Hematopoietic multipotent progenitor cell treated with erythropoietin and hydrocortisone succinate and interleukin-3 and kit ligand, for 6 days (in vitro differentiated cells): Measurements from ENCODE around the gene DNAJC11.
A peak's percentile ranks its signal among the peaks of the same experiment; 100 is the strongest.
"Not testable (repeated sequence)": the region's sequence is repeated elsewhere in the genome, so short reads cannot be mapped to it uniquely, and the experiment has no call there.

Experiments used
- DNase-seq: peaks from one replicate; pipeline ENCODE4 v3.0.0-alpha.2; 2015

DNAJC11 gene

DNA sequence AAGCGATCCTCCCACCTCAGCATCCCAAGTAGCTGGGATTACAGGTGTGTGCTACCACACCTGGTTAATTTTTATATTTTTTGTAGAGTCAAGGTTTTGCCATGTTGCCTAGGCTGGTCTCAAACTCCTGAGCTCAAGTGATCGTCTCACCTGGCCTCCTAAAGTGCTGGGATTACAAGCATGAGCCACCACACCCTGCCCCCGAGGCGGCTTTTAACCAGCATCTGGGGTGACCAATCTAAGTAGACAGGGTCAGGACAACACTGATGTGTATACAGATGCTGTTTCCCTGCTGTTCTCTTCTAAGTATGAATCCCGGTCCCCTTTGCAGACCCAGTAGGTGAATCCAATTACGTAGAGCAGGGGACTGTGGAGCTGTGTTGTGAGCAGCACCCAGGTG lies 53.1 kb downstream of the DNAJC11 start:
- no peak for DNase-seq

DNA sequence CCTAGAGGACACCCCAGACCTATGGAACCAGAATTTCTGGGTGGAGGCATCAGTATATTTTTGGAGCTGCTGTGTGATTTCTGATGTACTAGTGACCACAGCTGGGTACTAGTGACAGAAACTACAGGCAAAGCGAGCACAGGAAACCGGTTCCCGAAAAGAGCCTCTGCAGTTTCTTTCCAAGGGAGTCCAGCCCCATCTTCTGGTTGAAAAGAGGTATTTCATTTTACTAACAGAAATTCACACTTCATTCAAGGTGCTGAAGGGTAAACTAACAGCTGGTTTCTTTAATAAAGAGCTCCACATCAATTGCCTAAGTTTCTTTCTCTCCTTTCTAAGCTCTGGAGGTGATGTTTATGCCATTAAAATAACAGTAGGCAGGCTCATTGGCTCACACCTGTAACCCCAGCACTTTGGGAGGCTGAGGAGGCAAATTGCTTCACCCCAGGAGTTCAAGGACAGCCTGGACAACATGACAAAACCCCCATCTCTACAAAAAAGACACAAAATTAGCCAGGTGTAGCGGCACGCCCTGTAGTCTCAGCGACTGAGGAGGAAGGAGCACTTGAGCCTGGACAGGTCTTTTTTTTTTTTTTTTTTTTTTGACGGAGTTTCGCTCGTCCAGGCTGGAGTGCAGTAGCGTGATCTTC lies 55.0 kb downstream of the DNAJC11 start:
- peak; percentile 81 for DNase-seq

DNA sequence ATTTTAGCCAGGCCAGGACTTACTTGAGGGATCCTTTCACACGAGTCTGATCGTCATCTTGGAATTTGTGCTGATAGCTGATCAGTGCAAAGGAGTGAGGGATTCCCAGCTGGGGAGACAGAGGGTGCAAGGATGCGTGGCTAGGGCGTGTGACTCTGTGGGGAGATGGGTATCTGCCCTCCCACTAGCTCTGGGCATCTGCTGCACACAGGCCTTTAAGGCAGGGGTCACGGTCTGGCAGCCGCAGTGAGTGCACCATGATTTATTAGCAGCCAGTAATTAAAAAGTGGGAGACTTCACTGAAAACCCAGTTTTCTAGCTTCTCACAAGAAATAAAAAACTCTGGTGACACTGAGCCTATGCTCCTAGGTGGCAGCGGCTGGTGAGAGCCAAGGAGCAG lies 56.6 kb downstream of the DNAJC11 start:
- DNase-seq, result no peak

DNA sequence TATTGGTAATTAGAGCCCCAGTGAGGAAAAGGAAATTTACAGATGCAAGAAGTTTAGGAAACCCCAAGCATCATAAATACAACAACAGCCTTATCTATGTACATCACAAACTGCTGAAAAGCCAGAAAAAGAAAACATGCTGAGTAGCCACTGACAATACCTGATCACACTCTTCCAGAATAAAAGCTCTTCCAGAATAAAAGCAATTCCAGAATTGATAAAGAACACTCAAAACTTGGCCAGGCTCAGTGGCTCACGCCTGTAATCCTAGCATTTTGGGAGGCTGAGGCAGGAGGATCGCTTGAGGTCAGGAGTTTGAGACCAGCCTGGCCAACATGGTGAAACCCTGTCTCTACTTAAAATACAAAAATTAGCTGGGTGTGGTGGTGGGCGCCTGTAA lies 60.7 kb downstream of the DNAJC11 start:
- DNase-seq, result not testable (repeated sequence)

DNA sequence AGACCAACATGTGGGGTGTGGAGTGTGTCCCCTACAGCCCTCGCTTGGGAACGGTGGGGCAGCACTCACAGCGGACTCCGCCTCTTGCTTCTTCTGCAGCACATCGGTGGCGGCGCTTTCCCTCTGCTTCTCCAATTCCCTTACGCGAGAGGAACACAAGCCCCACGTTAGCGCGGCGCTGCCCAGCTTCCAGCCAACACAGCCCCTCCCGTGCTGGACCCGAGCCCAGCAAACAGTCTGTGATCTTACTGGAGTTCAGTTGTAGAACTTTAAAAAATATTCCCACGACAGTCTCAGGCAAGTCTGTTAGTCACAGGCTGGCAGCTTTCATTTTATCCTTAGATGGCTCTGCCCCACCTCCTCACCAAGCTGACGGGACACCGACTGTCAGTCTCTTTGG lies 63.4 kb downstream of the DNAJC11 start:
- no peak for DNase-seq

DNA sequence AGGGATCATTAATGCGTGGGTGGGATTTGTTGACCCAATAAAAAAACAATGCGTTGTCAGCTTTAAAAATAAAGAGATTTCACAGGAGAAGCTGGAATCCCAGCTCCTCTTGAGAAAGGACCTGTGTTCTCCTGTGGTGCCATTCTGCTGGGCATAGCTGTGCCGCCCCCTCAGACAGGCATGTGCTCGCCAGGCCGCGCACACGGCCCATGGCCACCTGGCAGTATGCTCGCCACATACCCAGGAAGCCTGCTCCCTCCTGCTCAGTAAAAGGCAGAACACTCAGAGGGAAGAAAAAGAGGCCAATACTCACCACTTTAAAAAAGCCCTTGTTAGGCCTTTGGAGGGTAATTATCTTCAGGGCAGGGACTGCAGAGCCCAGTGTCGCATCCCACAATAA lies 63.8 kb downstream of the DNAJC11 start:
- no peak for DNase-seq

DNA sequence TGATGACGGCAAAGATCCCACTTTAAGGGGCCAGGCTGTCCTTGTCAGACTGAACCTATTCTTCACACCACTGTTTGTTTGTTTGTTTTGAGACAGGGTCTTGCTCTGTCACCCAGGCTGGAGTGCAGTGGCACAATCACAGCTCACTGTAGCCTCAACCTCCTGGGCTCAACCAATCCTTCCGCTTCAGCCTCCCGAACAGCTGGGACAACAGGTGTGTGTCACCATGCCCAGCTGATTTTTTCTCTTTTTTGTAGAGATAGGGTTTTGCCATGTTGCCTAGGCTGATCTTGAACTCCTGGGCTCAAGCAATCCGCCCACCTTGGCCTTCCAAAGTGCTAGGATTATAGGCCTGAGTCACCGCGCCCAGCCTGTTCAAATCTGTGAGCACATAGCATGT lies 64.8 kb downstream of the DNAJC11 start:
- DNase-seq, result not testable (repeated sequence)

DNA sequence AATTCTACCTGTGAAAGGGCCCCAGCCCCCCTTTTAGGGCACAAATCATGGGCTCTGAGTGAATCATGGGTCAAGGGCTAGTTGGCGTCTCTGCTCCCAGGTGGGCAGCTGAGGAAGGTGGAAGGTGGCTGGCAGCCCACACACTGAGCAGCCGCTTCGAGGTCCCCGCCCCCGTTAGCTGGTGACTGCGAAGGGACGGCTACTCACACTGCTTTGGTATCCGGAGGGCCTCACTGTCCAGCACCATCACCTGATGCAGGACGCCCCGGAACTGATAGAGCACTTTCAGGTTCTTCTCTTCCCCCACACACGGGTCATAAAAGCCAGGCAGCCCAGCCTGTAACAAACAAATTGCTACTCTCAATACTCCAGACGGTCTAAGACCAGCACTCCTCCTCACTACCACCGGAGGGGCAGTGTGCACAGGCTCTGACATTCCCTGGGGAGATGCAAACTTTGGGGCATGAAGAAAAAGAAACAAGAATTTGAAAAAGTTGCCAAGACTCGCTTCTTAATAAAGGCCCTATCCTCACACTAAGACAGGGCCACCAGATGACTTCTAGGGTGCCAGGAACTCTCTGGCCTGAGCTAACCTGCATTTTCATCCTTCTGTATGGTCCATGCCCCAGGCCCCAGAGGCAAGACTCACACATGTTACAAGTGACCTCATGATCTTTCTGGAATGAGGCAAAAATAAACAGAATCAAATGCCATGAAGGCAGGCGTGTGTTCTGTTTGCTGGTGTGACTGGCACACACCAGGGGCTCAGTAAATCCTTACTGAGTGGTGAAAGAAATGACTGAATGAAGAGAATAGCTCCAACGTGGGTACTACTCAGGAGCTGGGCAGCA lies 65.5 kb downstream of the DNAJC11 start:
- DNase-seq, result no peak

DNA sequence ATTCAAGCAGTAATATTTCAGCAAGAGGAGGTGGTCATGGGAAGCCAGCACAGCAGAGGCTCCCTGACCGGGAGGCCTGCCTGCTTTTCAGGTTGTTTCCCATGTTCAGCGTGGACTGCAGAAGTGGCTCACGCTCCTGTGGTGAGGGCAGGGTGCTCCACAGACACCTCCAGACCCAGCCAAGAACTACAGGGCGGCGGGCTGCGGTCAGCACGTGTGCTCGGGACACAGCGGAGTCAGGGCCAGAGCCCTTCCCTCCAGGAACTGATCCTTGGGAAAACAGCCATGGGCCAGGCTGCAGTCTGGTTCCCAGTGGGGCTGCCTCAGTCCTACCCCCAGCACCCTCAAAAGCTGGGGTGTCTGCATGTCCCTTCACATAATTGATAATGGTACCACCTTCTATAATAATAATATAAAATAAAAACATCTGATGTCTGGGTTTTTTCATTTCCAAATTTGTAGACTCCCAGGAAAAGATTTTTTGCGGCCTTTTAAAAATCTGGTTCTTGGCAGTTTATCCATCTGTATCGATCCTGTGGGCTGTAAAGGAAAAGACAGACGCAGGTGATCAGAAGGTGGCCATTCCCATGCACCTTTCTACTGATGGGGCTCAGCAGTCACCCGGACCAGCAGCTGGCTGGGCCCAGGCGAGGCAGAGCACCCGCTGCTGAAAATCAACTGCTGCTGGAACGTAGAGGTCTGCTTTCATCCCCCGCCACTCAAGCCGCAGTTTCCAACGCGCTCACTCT lies 66.3 kb downstream of the DNAJC11 start:
- DNase-seq, result no peak

DNA sequence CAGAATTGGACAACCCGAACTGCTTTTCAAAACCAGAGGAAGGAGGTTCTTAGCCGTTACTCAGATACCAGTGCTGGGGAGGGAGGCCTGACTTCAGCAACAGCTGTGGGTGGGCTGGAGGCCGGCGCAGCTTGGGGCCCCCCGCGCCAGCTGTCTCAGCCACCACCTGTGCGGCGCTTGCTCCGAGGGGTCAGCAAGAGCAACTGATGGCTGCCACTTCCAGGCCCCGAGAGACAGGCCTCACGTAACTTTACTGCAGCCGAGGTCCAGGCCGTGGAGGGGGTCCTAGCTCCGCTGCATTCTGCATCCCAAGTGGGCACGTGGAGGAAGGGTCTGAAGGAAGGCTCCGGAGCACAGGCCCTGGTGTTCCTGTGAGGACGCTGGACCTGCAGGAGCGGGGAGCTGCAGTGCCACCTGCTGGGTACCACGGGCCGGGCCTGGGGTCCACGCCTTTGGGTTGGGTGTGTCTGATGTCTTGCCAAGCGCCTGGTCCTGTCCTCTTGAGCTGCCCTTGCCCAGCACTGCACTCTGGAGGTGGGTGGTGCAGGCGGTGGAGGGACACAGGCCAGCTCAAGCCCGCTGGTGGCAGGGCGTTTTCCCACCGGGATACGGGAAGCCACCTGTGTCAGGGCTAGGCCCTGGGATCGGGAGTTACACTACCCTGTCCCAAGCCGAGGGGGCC lies 67.1 kb downstream of the DNAJC11 start:
- DNase-seq, result peak; percentile 72

DNA sequence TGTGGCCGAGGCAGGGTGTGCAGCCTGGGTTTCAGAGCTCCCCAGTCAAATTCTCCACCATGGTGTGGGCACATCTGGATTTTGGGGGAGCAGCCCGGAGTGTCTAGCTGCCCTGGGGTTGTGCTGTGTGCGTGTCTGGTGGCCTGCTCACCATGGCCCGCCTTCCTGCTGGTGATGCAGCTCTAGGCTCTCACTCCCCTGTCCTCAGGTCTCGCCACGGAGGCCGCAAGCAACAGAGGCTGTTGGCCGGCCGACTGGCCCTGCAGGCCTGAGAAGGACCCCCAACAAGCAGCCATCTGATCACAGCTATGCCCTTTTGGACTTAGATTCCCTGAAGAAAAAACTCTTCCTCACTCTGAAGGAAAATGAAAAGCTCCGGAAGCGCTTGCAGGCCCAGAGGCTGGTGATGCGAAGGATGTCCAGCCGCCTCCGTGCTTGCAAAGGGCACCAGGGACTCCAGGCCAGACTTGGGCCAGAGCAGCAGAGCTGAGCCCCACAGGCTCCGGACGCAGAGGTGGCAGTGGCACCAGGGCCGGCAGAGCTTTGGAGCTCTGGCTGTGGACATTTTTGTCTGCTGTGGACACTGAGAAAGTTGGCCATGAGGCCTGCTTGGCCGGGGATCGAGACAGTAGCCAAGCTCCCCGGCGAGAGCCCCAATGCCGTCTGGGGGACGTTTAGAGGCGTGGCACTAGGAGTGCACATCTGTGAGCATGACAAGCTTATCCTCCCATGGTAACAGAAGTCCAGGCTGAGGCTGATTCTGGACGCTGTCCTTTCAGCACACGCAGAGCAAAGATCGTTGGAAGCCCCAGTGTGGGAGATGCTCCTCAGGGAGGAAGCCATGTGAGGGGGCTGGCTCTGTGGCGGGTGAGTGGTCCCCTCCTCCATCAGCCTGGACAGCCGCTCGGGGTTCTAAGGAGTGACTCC lies 68.8 kb downstream of the DNAJC11 start:
- no peak for DNase-seq

DNA sequence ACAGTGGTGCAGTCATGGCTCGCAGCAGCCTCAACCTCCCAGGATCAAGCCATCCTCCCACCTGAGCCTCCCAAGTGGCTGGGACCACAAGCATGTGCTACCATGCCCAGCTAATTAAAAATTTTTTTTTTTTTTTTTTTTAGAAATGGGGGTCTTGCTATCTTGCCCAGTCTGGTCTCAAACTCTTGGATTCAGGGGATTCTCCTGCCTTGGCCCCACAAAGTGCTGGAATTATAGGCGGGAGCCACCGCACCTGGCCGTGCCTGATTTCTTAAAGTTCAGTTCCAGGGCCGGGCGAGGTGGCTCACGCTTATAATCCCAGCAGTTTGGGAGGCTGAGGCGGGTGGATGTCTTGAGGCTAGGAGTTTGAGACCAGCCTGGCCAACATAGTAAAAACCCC lies 70.6 kb downstream of the DNAJC11 start:
- no peak for DNase-seq

DNA sequence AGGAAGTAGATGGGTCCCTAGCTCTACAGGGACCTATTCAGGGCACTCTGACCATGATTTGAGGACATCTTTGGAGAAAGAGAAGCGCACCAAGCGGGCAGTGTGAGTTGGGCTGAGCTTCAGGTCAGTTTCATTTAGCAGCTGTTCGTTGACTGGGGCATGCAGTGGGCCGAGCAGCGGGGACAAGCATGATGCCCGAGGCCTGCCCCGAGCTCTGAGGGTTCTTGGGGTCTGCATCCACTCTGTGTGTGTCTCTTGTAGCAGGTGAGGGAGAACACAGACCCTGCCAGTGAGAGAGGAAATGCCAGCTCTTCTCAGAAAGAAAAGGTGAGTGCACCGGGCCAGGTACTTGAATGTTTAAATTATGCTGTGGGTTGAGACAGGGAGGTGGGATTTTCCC lies 71.6 kb downstream of the DNAJC11 start:
- no peak for DNase-seq

DNA sequence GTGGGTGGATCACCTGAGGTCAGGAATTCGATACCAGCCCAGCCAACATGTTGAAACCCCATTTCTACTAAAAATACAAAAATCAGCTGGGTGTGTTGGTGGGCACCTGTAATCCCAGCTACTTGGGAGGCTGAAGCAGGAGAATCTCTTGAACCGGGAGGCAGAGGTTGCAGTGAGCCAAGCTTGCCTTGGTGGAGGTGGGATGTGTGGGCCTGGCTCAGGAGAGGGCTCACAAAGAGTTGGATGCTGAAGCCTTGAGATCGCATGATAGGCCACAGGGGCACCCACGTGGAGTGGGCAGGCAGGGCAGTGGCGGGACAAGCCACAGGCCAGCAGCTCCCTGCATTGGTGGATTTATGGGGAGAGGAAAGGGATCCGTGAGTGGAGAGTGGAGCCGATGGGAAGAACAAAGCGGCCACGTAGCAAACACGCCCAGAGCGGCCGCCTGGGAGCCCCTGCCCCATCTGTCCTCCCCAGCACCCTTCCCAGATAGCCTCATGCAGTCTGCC lies 72.6 kb downstream of the DNAJC11 start:
- no peak for DNase-seq

DNA sequence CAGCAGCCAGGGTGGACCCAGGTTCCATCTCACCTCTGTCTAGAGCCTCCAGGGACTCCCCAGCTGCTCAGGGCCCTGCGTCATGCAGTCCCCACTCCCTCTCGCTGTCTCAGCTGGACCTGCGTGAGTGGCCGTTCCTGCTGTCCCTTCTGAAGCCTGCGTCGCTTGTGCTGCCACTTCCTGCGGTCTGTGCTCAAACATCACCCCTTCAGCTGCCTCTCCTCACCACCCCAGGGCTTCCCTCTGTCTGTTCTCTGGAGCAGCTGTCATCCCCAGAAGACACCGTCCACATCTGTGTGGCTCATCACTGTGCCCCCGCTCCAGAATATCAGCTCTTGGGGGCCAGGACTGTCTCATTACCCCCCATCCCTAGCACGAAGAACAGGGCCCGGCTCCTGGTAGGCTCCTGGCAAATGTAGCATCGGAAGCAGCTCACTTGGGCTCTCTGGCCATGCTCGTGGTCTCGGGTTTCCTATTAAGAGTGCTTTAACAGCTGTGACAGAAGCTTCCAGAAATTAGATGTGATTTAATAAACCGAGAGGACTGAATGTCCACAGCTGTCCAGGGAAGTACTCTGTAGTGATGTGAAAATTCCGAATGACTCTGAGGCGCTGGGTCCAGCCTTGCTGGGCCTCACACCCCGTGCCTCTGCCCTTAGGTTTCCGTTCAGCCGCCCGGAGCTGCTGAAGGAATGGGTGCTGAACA lies 73.6 kb downstream of the DNAJC11 start:
- DNase-seq, result no peak

DNA sequence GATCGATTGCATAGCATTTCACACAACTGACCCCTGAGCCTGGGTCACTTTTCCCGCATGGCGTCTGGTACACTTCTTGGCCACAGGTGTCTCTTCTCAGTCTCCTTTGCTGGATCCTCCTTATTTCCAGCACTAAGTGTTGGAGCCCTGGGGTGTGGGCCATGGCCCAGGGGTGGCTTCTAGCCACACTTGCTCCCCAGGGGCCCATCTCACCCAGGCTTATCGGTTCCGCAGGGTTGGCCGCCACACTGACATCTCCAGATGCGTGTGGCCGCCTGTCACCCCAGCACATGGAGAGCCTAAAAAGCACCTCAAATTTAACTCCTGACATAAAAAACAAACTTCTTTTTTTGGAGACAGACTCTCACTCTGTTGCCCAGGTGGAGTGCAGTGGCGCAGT lies 74.6 kb downstream of the DNAJC11 start:
- no peak for DNase-seq

DNA sequence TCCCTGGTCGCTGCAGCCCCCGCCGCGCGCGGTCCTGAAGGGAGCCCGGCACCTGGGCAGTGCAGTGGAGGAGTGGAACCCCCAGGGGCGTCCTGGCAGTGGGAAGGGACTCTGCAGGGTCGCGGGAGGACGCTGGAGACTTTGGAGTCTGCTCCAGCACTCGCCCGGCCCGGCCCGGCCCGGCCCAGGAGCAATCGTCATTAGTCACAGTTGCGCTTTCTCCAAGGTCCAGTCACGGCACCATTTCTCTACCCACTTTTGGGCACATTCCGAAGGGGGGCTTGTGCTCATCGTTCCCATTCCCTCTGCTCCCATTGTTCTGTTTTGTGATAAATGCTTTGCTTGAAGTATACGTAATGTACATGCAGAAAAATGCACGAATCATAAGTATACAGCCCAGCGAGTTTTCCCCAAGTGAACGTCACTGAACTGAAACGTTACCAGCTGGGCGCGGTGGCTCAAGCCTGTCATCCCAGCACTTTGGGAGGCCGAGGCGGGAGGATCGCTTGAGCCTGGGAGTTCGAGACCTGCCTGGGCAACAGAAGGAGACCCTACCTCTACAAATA lies 75.9 kb downstream of the DNAJC11 start:
- DNase-seq, result peak; percentile 50

DNA sequence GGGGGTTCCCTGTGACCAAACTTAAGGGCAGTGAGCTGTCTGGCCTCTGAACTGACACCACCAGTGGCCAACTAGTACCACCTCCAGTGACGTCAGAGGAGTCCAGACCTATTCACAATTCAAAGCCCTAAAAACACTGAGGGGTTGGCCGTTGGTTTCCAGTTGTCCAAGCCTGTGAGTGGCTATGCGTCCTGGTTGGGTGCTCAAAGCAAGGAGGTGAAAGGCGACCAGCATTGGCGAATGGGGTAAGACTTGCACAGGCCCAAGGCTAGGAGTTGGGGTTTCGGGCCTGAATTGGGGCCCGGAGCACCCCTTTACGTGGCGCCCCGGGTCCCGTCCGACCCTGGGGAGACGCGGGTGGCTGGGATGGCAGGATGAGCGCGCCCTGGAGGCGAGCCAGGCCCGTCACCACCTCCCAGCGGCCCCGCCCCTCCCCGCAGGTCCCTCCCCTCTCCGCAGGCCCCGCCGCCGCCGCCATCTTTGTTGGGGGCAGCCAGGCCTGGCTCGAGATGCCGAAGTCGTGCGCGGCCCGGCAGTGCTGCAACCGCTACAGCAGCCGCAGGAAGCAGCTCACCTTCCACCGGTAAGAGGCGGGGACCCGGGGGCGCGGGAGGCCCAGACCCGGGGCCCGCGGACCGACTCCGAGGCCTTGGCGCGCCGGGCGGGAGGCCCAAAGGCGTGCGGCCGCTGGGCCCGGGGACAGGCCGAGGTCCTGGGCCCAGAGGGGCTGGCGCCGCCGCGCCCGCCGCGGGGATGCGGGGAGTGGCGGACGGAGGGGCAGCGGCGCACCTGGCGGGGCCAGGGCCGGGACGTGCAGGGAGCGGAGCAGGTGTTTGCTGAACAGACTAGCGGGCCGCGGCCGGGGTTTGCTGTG lies 76.7 kb downstream of the DNAJC11 start, which contains the start of gene THAP3:
THAP3 (plus strand) TSS at position 159 of the 874 bp plus-strand sequence; CDS start at position 510, 351 bp downstream.
- peak; percentile 92 for DNase-seq

DNA sequence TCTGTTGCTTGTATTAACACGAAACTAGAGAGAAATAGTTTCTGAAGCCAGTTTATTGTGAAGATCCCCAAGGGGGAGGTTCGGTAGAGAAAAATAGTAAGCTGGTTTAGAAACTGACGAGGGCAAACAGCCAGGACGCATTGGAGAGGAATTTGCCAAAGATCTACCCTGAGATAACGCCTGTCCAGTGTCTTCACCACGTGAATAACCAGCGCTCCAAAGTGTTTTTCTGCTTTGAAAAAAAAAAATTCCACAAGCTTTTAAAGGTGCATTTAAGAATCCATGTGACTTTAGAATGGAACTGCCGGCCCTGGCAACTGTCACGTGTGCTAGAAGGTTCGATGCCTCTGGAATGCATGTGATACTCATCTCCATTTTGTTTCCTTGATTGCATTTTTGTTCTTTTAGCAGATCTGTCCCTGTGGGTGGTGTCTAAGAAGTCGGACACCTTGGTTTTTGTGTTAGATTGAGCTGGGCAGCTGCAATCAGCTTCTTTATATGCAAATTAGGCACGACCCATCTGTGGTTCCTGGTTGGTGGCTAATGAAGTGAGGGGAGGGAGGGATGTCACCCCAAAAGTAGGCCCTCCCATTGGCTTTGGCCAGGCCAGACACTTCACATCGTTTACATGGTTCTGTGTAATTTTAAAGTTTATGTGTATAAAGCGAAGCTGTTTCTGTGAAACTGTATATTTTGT lies 78.2 kb downstream of the DNAJC11 start:
- DNase-seq, result no peak
